Tibial nerve (tissue), 4 donors: ENCODE measurements around the gene TESMIN. TPM values are rescaled to one million over a fixed set of nuclear protein-coding genes. Genes with fewer than 3 reads are reported as not detected.

Experiments
- DNase-seq, 2 donors: peaks; one replicate each; pipeline ENCODE4 v3.0.0-alpha.2; 2019; ENCODE audit warnings: low spot score in 2 of 2
- H3K27ac ChIP-seq, 4 donors: fragments of 200-600 bp; sonication (generic) in 3 of 4; one replicate each; pipeline ENCODE4 v1.5.1; 2017 to 2019; ENCODE audit warnings: mild to moderate bottlenecking in 1 of 4
- H3K27me3 ChIP-seq, 2 donors: fragments of 200-600 bp; sonication (generic) in 1 of 2; one replicate each; pipeline versions ENCODE4 v1.5.1 to v1.6.0; 2017 to 2019
- H3K36me3 ChIP-seq, 3 donors: fragments of 200-600 bp; sonication (generic); one replicate each; pipeline ENCODE4 v1.5.1; 2018 to 2019
- H3K4me1 ChIP-seq, 4 donors: fragments of 200-600 bp; sonication (generic) in 3 of 4; one replicate each; pipeline ENCODE4 v1.5.1; 2017 to 2019
- H3K4me3 ChIP-seq, 4 donors: fragments of 200-600 bp; sonication (generic) in 3 of 4; one replicate each; pipeline ENCODE4 v1.5.1; 2017 to 2019; ENCODE audit warnings: mild to moderate bottlenecking in 1 of 4, moderate library complexity in 1 of 4
- H3K9me3 ChIP-seq, 4 donors: fragments of 200-600 bp; sonication (generic) in 3 of 4; one replicate each; pipeline ENCODE4 v1.5.1; 2017 to 2019
- EP300 ChIP-seq, 2 donors: sonication (generic); formaldehyde crosslinking; IDR thresholded peaks; one replicate each; pipeline ENCODE4 v1.6.1; 2017; ENCODE audit warnings: antibody characterized with exemption in 2 of 2, mild to moderate bottlenecking in 1 of 2
- POLR2A ChIP-seq, 2 donors: fragments of 450-650 bp; IDR thresholded peaks; one replicate each; pipeline ENCODE4 v1.6.1; 2017; ENCODE audit warnings: antibody characterized with exemption in 2 of 2, mild to moderate bottlenecking in 2 of 2, moderate library complexity in 2 of 2
- WGBS, 2 donors: methylation state at CpG; one replicate each; pipeline ENCODE4 v1.1.5; 2018; 5-methylcytosine and 5-hydroxymethylcytosine counted together
- total RNA-seq, 4 donors: library from RNA; depleted of rRNA; stranded (reverse); fragments of >200 nt; gene quantifications; one replicate each; pipeline ENCODE4 v1.1.0, GENCODE V29; 2016
- TF ChIP-seq, protein P1 (sequence below), 5 experiments: fragments of 200-600 bp in 3 of 5; fragments of 450-650 bp in 2 of 5; sonication (generic) in 3 of 5; IDR thresholded peaks; one replicate each; pipeline ENCODE4 v1.5.1; 2016 to 2019; ENCODE audit warnings: antibody characterized with exemption in 5 of 5, mild to moderate bottlenecking in 3 of 5, moderate library complexity in 2 of 5

TESMIN gene
- total RNA-seq, 4 donors from 2014 or later, result 0.42 TPM; not detected in 3

GRCh38 chr11:68776442-68777235, 25.3 kb upstream of the TESMIN start:
- Histone ChIP-seq H3K27me3 (no peaks in the 10 kb centered on the region), H3K9me3 (no peaks in the 10 kb centered on the region), H3K27ac (no peak overlapping the region), H3K4me3 (no peak overlapping the region), H3K36me3 (peaks cover 3 to 100% (median 23%) of the 10 kb centered on the region in 3 donors), H3K4me1 (peaks cover 0 to 3% (median 0%) of the 10 kb centered on the region in 4 donors)
- DNase-seq, result no peak
- 83 to 93% methylated on average over 20 of the region's 20 CpGs for WGBS, 2 donors
- TF ChIP-seq EP300 (IDR thresholded peaks at IDR 0.05) (no peak), POLR2A (IDR thresholded peaks at IDR 0.05) (no peak)
- TF ChIP-seq, protein P1, sequence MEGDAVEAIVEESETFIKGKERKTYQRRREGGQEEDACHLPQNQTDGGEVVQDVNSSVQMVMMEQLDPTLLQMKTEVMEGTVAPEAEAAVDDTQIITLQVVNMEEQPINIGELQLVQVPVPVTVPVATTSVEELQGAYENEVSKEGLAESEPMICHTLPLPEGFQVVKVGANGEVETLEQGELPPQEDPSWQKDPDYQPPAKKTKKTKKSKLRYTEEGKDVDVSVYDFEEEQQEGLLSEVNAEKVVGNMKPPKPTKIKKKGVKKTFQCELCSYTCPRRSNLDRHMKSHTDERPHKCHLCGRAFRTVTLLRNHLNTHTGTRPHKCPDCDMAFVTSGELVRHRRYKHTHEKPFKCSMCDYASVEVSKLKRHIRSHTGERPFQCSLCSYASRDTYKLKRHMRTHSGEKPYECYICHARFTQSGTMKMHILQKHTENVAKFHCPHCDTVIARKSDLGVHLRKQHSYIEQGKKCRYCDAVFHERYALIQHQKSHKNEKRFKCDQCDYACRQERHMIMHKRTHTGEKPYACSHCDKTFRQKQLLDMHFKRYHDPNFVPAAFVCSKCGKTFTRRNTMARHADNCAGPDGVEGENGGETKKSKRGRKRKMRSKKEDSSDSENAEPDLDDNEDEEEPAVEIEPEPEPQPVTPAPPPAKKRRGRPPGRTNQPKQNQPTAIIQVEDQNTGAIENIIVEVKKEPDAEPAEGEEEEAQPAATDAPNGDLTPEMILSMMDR (IDR thresholded peaks at IDR 0.05), result no peak

DNA sequence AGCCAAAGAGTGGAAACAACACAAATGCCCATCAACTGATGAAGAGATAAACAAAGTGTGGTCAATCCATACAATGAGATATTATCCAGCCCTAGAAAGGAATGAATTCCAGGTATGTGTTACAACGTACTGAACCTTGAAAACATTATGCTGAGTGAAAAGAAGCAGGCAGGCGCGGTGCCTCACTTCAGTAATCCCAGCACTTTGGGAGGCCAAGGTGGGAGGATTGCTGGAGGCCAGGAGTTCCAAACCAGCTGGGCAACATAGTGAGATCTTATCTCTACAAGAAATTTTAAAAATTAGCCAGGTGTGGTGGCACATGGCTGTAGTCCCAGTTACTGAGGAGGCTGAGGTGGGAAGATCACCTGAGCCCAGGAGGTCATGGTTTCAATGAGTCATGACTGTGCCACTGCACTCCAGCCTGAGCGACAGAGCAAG, 24.6 kb upstream of the TESMIN start:
- no peak overlapping the region for H3K27ac ChIP-seq
- H3K27me3 ChIP-seq, result no peaks in the 10 kb centered on the region
- H3K4me1 ChIP-seq, result peaks cover 0 to 3% (median 0%) of the 10 kb centered on the region in 4 donors
- 91 to 92% methylated on average over 4 of the region's 4 CpGs for WGBS, 2 donors
- TF ChIP-seq EP300 (IDR thresholded peaks at IDR 0.05) (no peak), POLR2A (IDR thresholded peaks at IDR 0.05) (no peak)
- TF ChIP-seq, protein P1 (IDR thresholded peaks at IDR 0.05), result no peak
- H3K4me3 ChIP-seq, result no peak overlapping the region
- H3K36me3 ChIP-seq, result peaks cover 3 to 100% (median 23%) of the 10 kb centered on the region in 3 donors
- no peaks in the 10 kb centered on the region for H3K9me3 ChIP-seq
- DNase-seq, result no peak

GRCh38 chr11:68774194-68774585, 22.9 kb upstream of the TESMIN start:
- Histone ChIP-seq H3K4me3 (no peak overlapping the region), H3K9me3 (no peaks in the 10 kb centered on the region), H3K27ac (no peak overlapping the region), H3K27me3 (no peaks in the 10 kb centered on the region), H3K4me1 (peaks cover 0 to 3% (median 0%) of the 10 kb centered on the region in 4 donors), H3K36me3 (peaks cover 3 to 100% (median 26%) of the 10 kb centered on the region in 3 donors)
- 77 to 80% methylated on average over 9 of the region's 9 CpGs for WGBS, 2 donors
- no peak for DNase-seq
- TF ChIP-seq EP300 (IDR thresholded peaks at IDR 0.05) (no peak), POLR2A (IDR thresholded peaks at IDR 0.05) (no peak)
- TF ChIP-seq, protein P1 (IDR thresholded peaks at IDR 0.05), result no peak

- WGBS, 2 donors, result 72 to 77% methylated on average over 22 of the region's 22 CpGs
- no peak for TF ChIP-seq POLR2A (IDR thresholded peaks at IDR 0.05)
- no peak for TF ChIP-seq EP300 (IDR thresholded peaks at IDR 0.05)
- TF ChIP-seq, protein P1 (IDR thresholded peaks at IDR 0.05), result no peak
These were observed 22.3 kb upstream of the TESMIN start for GRCh38 chr11:68773521-68774193.

DNA sequence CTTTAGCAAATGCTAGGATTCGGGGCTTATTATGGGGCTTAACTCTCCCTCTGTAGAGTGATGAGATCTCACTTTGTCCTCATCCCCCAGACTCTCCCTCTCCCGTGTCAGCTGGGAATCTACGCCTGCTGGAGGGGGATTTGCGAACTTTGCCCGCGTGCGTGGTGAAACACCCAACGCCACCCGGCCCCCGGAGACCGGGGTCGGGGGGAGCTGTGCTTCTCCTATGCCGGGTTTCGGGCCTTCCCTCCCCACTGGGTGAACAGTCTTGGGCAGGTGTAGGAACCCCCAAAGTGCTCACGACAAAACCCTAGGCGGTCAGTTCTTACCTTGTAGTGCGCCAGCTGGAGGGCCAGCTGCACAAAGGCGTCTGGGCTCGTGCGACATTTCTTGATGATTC, 21.6 kb upstream of the TESMIN start:
- 90 to 93% methylated on average over 20 of the region's 20 CpGs for WGBS, 2 donors
- no peaks in the 10 kb centered on the region for H3K27me3 ChIP-seq
- H3K9me3 ChIP-seq, result no peaks in the 10 kb centered on the region
- DNase-seq, result no peak
- no peak overlapping the region for H3K27ac ChIP-seq
- peaks cover 0 to 3% (median 0%) of the 10 kb centered on the region in 4 donors for H3K4me1 ChIP-seq
- H3K4me3 ChIP-seq, result no peak overlapping the region
- TF ChIP-seq POLR2A (IDR thresholded peaks at IDR 0.05) (no peak), EP300 (IDR thresholded peaks at IDR 0.05) (no peak)
- TF ChIP-seq, protein P1 (IDR thresholded peaks at IDR 0.05), result no peak
- H3K36me3 ChIP-seq, result peaks cover 3 to 97% (median 27%) of the 10 kb centered on the region in 3 donors

More at GRCh38 chr11:68773521-68774193, 22.3 kb upstream of the TESMIN start:
- Histone ChIP-seq H3K36me3 (peaks cover 3 to 100% (median 29%) of the 10 kb centered on the region in 3 donors), H3K4me3 (no peak overlapping the region), H3K9me3 (no peaks in the 10 kb centered on the region), H3K27me3 (no peaks in the 10 kb centered on the region), H3K4me1 (peaks cover 0 to 3% (median 0%) of the 10 kb centered on the region in 4 donors), H3K27ac (no peak overlapping the region)
- DNase-seq, result peak in 1 of 2 donors; percentile 28
